ENCODE data around the gene GATA2.

GATA2 gene

GRCh38 chr3:128499724-128500275 is 6.8 kb upstream of the GATA2 start:
- H3K4me3 ChIP-seq (ENCODE audit: low read length): no peak overlapping the region
- no peaks in the 10 kb centered on the region for H3K36me3 ChIP-seq (ENCODE audit: control insufficient read depth, low read depth, low read length)
- H3K9ac ChIP-seq (ENCODE audit: low read length): no peak overlapping the region
- H3K27me3 ChIP-seq (ENCODE audit: control insufficient read depth, insufficient read depth, low read length): peaks cover 48% of the 10 kb centered on the region
- H3K4me1 ChIP-seq (ENCODE audit: control insufficient read depth, low read depth, low read length): peaks cover 6% of the 10 kb centered on the region
- no peaks in the 10 kb centered on the region for H3K9me3 ChIP-seq (ENCODE audit: control insufficient read depth, low read depth, low read length)
- H3K27ac ChIP-seq (ENCODE audit: low read length): no peak overlapping the region

GRCh38 chr3:128498901-128499530 is 6.0 kb upstream of the GATA2 start:
- H3K27me3 ChIP-seq (ENCODE audit: control insufficient read depth, insufficient read depth, low read length): peaks cover 56% of the 10 kb centered on the region
- H3K27ac ChIP-seq (ENCODE audit: low read length): no peak overlapping the region
- H3K9ac ChIP-seq (ENCODE audit: low read length): no peak overlapping the region
- H3K9me3 ChIP-seq (ENCODE audit: control insufficient read depth, low read depth, low read length): no peaks in the 10 kb centered on the region
- no peak overlapping the region for H3K4me3 ChIP-seq (ENCODE audit: low read length)
- no peaks in the 10 kb centered on the region for H3K36me3 ChIP-seq (ENCODE audit: control insufficient read depth, low read depth, low read length)
- H3K4me1 ChIP-seq (ENCODE audit: control insufficient read depth, low read depth, low read length): peaks cover 6% of the 10 kb centered on the region

GRCh38 chr3:128498127-128498626 is 5.2 kb upstream of the GATA2 start:
- Histone ChIP-seq H3K4me1 (ENCODE audit: control insufficient read depth, low read depth, low read length) (peaks cover 6% of the 10 kb centered on the region), H3K9ac (ENCODE audit: low read length) (no peak overlapping the region), H3K9me3 (ENCODE audit: control insufficient read depth, low read depth, low read length) (no peaks in the 10 kb centered on the region), H3K27ac (ENCODE audit: low read length) (no peak overlapping the region), H3K27me3 (ENCODE audit: control insufficient read depth, insufficient read depth, low read length) (peaks cover 64% of the 10 kb centered on the region), H3K4me3 (ENCODE audit: low read length) (no peak overlapping the region), H3K36me3 (ENCODE audit: control insufficient read depth, low read depth, low read length) (no peaks in the 10 kb centered on the region)

GRCh38 chr3:128497305-128498126 is 4.5 kb upstream of the GATA2 start:
- no peaks in the 10 kb centered on the region for H3K9me3 ChIP-seq (ENCODE audit: control insufficient read depth, low read depth, low read length)
- peaks cover 71% of the 10 kb centered on the region for H3K27me3 ChIP-seq (ENCODE audit: control insufficient read depth, insufficient read depth, low read length)
- H3K4me3 ChIP-seq (ENCODE audit: low read length): peak overlapping the region; percentile 53
- no peaks in the 10 kb centered on the region for H3K36me3 ChIP-seq (ENCODE audit: control insufficient read depth, low read depth, low read length)
- peaks cover 6% of the 10 kb centered on the region for H3K4me1 ChIP-seq (ENCODE audit: control insufficient read depth, low read depth, low read length)
- H3K27ac ChIP-seq (ENCODE audit: low read length): no peak overlapping the region
- H3K9ac ChIP-seq (ENCODE audit: low read length): no peak overlapping the region

GRCh38 chr3:128496602-128497304 is 3.8 kb upstream of the GATA2 start:
- Histone ChIP-seq H3K9me3 (ENCODE audit: control insufficient read depth, low read depth, low read length) (no peaks in the 10 kb centered on the region), H3K9ac (ENCODE audit: low read length) (no peak overlapping the region), H3K27me3 (ENCODE audit: control insufficient read depth, insufficient read depth, low read length) (peaks cover 78% of the 10 kb centered on the region), H3K4me1 (ENCODE audit: control insufficient read depth, low read depth, low read length) (peaks cover 9% of the 10 kb centered on the region), H3K36me3 (ENCODE audit: control insufficient read depth, low read depth, low read length) (no peaks in the 10 kb centered on the region), H3K27ac (ENCODE audit: low read length) (no peak overlapping the region), H3K4me3 (ENCODE audit: low read length) (peak overlapping the region; percentile 53)

GRCh38 chr3:128496019-128496601 is 3.1 kb upstream of the GATA2 start:
- Histone ChIP-seq H3K4me3 (ENCODE audit: low read length) (no peak overlapping the region), H3K36me3 (ENCODE audit: control insufficient read depth, low read depth, low read length) (no peaks in the 10 kb centered on the region), H3K9me3 (ENCODE audit: control insufficient read depth, low read depth, low read length) (no peaks in the 10 kb centered on the region), H3K27me3 (ENCODE audit: control insufficient read depth, insufficient read depth, low read length) (peaks cover 85% of the 10 kb centered on the region), H3K4me1 (ENCODE audit: control insufficient read depth, low read depth, low read length) (peaks cover 10% of the 10 kb centered on the region), H3K9ac (ENCODE audit: low read length) (no peak overlapping the region), H3K27ac (ENCODE audit: low read length) (no peak overlapping the region)

- H3K9ac ChIP-seq (ENCODE audit: low read length): no peak overlapping the region
Observed at GRCh38 chr3:128495435-128495970, 2.5 kb upstream of the GATA2 start.

GRCh38 chr3:128494367-128494650 is 1.3 kb upstream of the GATA2 start:
- Histone ChIP-seq H3K4me3 (ENCODE audit: low read length) (no peak overlapping the region), H3K9ac (ENCODE audit: low read length) (no peak overlapping the region), H3K27me3 (ENCODE audit: control insufficient read depth, insufficient read depth, low read length) (peaks cover 100% of the 10 kb centered on the region), H3K4me1 (ENCODE audit: control insufficient read depth, low read depth, low read length) (peaks cover 16% of the 10 kb centered on the region), H3K27ac (ENCODE audit: low read length) (no peak overlapping the region), H3K9me3 (ENCODE audit: control insufficient read depth, low read depth, low read length) (no peaks in the 10 kb centered on the region), H3K36me3 (ENCODE audit: control insufficient read depth, low read depth, low read length) (no peaks in the 10 kb centered on the region)

More at GRCh38 chr3:128495435-128495970, 2.5 kb upstream of the GATA2 start:
- no peak overlapping the region for H3K27ac ChIP-seq (ENCODE audit: low read length)
- H3K4me1 ChIP-seq (ENCODE audit: control insufficient read depth, low read depth, low read length): peaks cover 13% of the 10 kb centered on the region
- no peak overlapping the region for H3K4me3 ChIP-seq (ENCODE audit: low read length)
- H3K9me3 ChIP-seq (ENCODE audit: control insufficient read depth, low read depth, low read length): no peaks in the 10 kb centered on the region
- no peaks in the 10 kb centered on the region for H3K36me3 ChIP-seq (ENCODE audit: control insufficient read depth, low read depth, low read length)
- peaks cover 91% of the 10 kb centered on the region for H3K27me3 ChIP-seq (ENCODE audit: control insufficient read depth, insufficient read depth, low read length)

GRCh38 chr3:128493570-128494366 is 767 bp upstream of the GATA2 start:
- H3K27ac ChIP-seq (ENCODE audit: low read length): no peak overlapping the region
- no peaks in the 10 kb centered on the region for H3K36me3 ChIP-seq (ENCODE audit: control insufficient read depth, low read depth, low read length)
- H3K9ac ChIP-seq (ENCODE audit: low read length): no peak overlapping the region
- H3K4me1 ChIP-seq (ENCODE audit: control insufficient read depth, low read depth, low read length): peaks cover 16% of the 10 kb centered on the region
- no peak overlapping the region for H3K4me3 ChIP-seq (ENCODE audit: low read length)
- no peaks in the 10 kb centered on the region for H3K9me3 ChIP-seq (ENCODE audit: control insufficient read depth, low read depth, low read length)
- peaks cover 100% of the 10 kb centered on the region for H3K27me3 ChIP-seq (ENCODE audit: control insufficient read depth, insufficient read depth, low read length)

GRCh38 chr3:128491941-128492670 is 895 bp downstream of the GATA2 start:
- H3K27me3 ChIP-seq (ENCODE audit: control insufficient read depth, insufficient read depth, low read length): peaks cover 100% of the 10 kb centered on the region
- H3K36me3 ChIP-seq (ENCODE audit: control insufficient read depth, low read depth, low read length): no peaks in the 10 kb centered on the region
- no peak overlapping the region for H3K27ac ChIP-seq (ENCODE audit: low read length)
- peak overlapping the region; percentile 30 for H3K4me3 ChIP-seq (ENCODE audit: low read length)
- H3K4me1 ChIP-seq (ENCODE audit: control insufficient read depth, low read depth, low read length): peaks cover 17% of the 10 kb centered on the region
- H3K9ac ChIP-seq (ENCODE audit: low read length): no peak overlapping the region
- no peaks in the 10 kb centered on the region for H3K9me3 ChIP-seq (ENCODE audit: control insufficient read depth, low read depth, low read length)
